Liver (tissue), 9 donors: ENCODE results near the gene ATXN1. TPM values are rescaled to one million over a fixed set of nuclear protein-coding genes. Genes with fewer than 3 reads are reported as not detected.

Source experiments
- DNase-seq: peaks from one replicate; pipeline ENCODE4 v3.0.0-alpha.2; 2017; ENCODE audit warnings: low spot score
- H3K27ac ChIP-seq, 2 donors: one replicate each; pipeline ENCODE4 v1.7.0; 2013; ENCODE audit warnings: inconsistent platforms in 2 of 2, low read length in 2 of 2, control low read depth in 1 of 2, low read depth in 1 of 2, mild to moderate bottlenecking in 1 of 2
- H3K27me3 ChIP-seq, 4 donors: one replicate each; pipeline versions ENCODE4 v1.6.1 to v1.7.0; 2013; ENCODE audit warnings: low read length in 3 of 4, inconsistent platforms in 1 of 4, mild to moderate bottlenecking in 1 of 4, moderate library complexity in 1 of 4; ENCODE audit not compliant: control insufficient read depth in 4 of 4, insufficient read depth in 4 of 4
- H3K36me3 ChIP-seq, 4 donors: one replicate each; pipeline versions ENCODE4 v1.6.1 to v1.7.0; 2013; ENCODE audit warnings: low read length in 3 of 4, mild to moderate bottlenecking in 3 of 4, low read depth in 1 of 4, moderate library complexity in 1 of 4; ENCODE audit not compliant: control insufficient read depth in 4 of 4, insufficient read depth in 3 of 4
- H3K4me1 ChIP-seq, 4 donors: one replicate each; pipeline versions ENCODE4 v1.6.1 to v1.7.0; 2013; ENCODE audit warnings: low read length in 3 of 4, mild to moderate bottlenecking in 3 of 4, moderate library complexity in 1 of 4; ENCODE audit not compliant: control insufficient read depth in 4 of 4, insufficient read depth in 4 of 4
- H3K4me3 ChIP-seq, 3 donors: one replicate each; pipeline versions ENCODE4 v1.6.1 to v1.7.0; 2013; ENCODE audit warnings: low read length in 3 of 3, control low read depth in 1 of 3, low read depth in 1 of 3, mild to moderate bottlenecking in 1 of 3
- H3K9ac ChIP-seq, 2 donors: one replicate each; pipeline ENCODE4 v1.7.0; 2013; ENCODE audit warnings: low read length in 2 of 2, mild to moderate bottlenecking in 2 of 2, moderate library complexity in 2 of 2, control low read depth in 1 of 2, low read depth in 1 of 2
- H3K9me3 ChIP-seq, 4 donors: one replicate each; pipeline versions ENCODE4 v1.6.1 to v1.7.0; 2013; ENCODE audit warnings: low read length in 3 of 4; ENCODE audit not compliant: control insufficient read depth in 4 of 4
- ATF3 ChIP-seq: IDR thresholded peaks from 2 replicates; pipeline ENCODE4 v1.6.1; 2016; ENCODE audit warnings: antibody characterized with exemption
- EGR1 ChIP-seq, 2 donors: IDR thresholded peaks; 2 replicates each; pipeline ENCODE4 v1.6.1; 2016 to 2018; ENCODE audit warnings: antibody characterized with exemption in 2 of 2, low read depth in 2 of 2
- FOXA1 ChIP-seq: IDR thresholded peaks from 2 replicates; pipeline ENCODE4 v1.6.1; 2016; ENCODE audit warnings: antibody characterized with exemption
- FOXA2 ChIP-seq: IDR thresholded peaks from 2 replicates; pipeline ENCODE4 v1.6.1; 2016; ENCODE audit warnings: antibody characterized with exemption
- GABPA ChIP-seq, 2 donors: IDR thresholded peaks in 1 of 2; conservative IDR thresholded peaks in 1 of 2; 2 replicates each; pipeline ENCODE4 v1.6.1; 2016; ENCODE audit warnings: antibody characterized with exemption in 2 of 2, mild to moderate bottlenecking in 1 of 2, moderate library complexity in 1 of 2
- HNF4A ChIP-seq, 2 donors: conservative IDR thresholded peaks; 2 replicates each; pipeline ENCODE4 v1.6.1; 2016; ENCODE audit warnings: antibody characterized with exemption in 2 of 2, mild to moderate bottlenecking in 2 of 2
- HNF4G ChIP-seq: IDR thresholded peaks from 2 replicates; pipeline ENCODE4 v1.6.1; 2016; ENCODE audit warnings: antibody characterized with exemption
- JUND ChIP-seq, 2 donors: IDR thresholded peaks; 2 replicates each; pipeline ENCODE4 v1.6.1; 2016; ENCODE audit warnings: antibody characterized with exemption in 2 of 2
- NR2F2 ChIP-seq: IDR thresholded peaks from 2 replicates; pipeline ENCODE4 v1.6.1; 2016; ENCODE audit warnings: antibody characterized with exemption
- RAD21 ChIP-seq, 2 donors: IDR thresholded peaks; 2 replicates each; pipeline ENCODE4 v1.6.1; 2016; ENCODE audit warnings: antibody characterized with exemption in 2 of 2, mild to moderate bottlenecking in 2 of 2
- REST ChIP-seq: IDR thresholded peaks from 2 replicates; pipeline ENCODE4 v1.6.1; 2016; ENCODE audit warnings: antibody characterized with exemption, mild to moderate bottlenecking
- RXRA ChIP-seq, 2 donors: IDR thresholded peaks; 2 replicates each; pipeline ENCODE4 v1.6.1; 2017 to 2018; ENCODE audit warnings: antibody characterized with exemption in 2 of 2, mild to moderate bottlenecking in 1 of 2
- SP1 ChIP-seq: IDR thresholded peaks from 2 replicates; pipeline ENCODE4 v1.6.1; 2018; ENCODE audit warnings: antibody characterized with exemption, mild to moderate bottlenecking
- TAF1 ChIP-seq: conservative IDR thresholded peaks from 2 replicates; pipeline ENCODE4 v1.6.1; 2016; ENCODE audit warnings: antibody characterized with exemption, mild to moderate bottlenecking
- YY1 ChIP-seq: IDR thresholded peaks from 2 replicates; pipeline ENCODE4 v1.6.1; 2016; ENCODE audit warnings: antibody characterized with exemption, mild to moderate bottlenecking
- WGBS: extraction: QIAGEN DNeasy Blood & Tissue Kit; methylation state at CpG from one replicate; pipeline ENCODE4 v1.1.7; 2013; 5-methylcytosine and 5-hydroxymethylcytosine counted together
- polyA plus RNA-seq, 2 donors: library from polyadenylated mRNA; stranded (reverse) in 1 of 2; unstranded in 1 of 2; fragments of 200-250 nt in 1 of 2; fragments of >200 nt in 1 of 2; fragmentation: Nextera tagmentation in 1 of 2; extraction: Ambion mirVana in 1 of 2; gene quantifications; one replicate each; pipeline versions ENCODE4 v1.2.1 to v1.2.3, GENCODE V29; 2013 to 2015
- total RNA-seq, 2 donors: library from RNA; depleted of rRNA; stranded (reverse); fragments of >200 nt; gene quantifications; one replicate each; pipeline ENCODE4 v1.2.3, GENCODE V29; 2014
- TF ChIP-seq, protein P1 (sequence below): IDR thresholded peaks from 2 replicates; pipeline ENCODE4 v1.6.1; 2016; ENCODE audit warnings: antibody characterized with exemption
- TF ChIP-seq, protein P2 (sequence below): fragments of 150-350 bp; IDR thresholded peaks from 2 replicates; pipeline ENCODE4 v1.5.1; 2017; ENCODE audit warnings: improper control_type of control experiment, low read depth, low read length; ENCODE audit not compliant: missing input control
- donor health status: healthy.
- donor health status: healthy.
- donor health status: healthy.
- donor health status: healthy.
- donor health status: healthy.

The ATXN1 gene
- total and polyA plus RNA-seq, 4 donors: 4.3 to 29.7 (median 8.2) TPM

- H3K27ac ChIP-seq: no peak overlapping the region
- WGBS: 97% methylated on average over 4 of the region's 4 CpGs
- H3K36me3 ChIP-seq: no peaks in the 10 kb centered on the region
- DNase-seq: no peak
- H3K9ac ChIP-seq: no peak overlapping the region
- H3K9me3 ChIP-seq: no peaks in the 10 kb centered on the region
- H3K27me3 ChIP-seq: no peaks in the 10 kb centered on the region
- H3K4me1 ChIP-seq: peaks cover 0 to 9% (median 0%) of the 10 kb centered on the region in 4 donors
- H3K4me3 ChIP-seq: no peak overlapping the region
- TF ChIP-seq SP1 (no peak), RAD21 (IDR thresholded peaks at IDR 0.05) (no peak), ATF3 (no peak), YY1 (no peak), FOXA1 (no peak), GABPA (IDR thresholded peaks at IDR 0.05 in 1 of 2, conservative IDR thresholded peaks at IDR 0.05 in 1 of 2) (no peak), EGR1 (IDR thresholded peaks at IDR 0.05; ENCODE audit: low read depth in 2 of 2) (no peak), HNF4A (conservative IDR thresholded peaks at IDR 0.05) (no peak), RXRA (IDR thresholded peaks at IDR 0.05) (no peak), FOXA2 (no peak), JUND (IDR thresholded peaks at IDR 0.05) (no peak), HNF4G (no peak), NR2F2 (no peak), REST (no peak), TAF1 (no peak)
- TF ChIP-seq, protein P1, sequence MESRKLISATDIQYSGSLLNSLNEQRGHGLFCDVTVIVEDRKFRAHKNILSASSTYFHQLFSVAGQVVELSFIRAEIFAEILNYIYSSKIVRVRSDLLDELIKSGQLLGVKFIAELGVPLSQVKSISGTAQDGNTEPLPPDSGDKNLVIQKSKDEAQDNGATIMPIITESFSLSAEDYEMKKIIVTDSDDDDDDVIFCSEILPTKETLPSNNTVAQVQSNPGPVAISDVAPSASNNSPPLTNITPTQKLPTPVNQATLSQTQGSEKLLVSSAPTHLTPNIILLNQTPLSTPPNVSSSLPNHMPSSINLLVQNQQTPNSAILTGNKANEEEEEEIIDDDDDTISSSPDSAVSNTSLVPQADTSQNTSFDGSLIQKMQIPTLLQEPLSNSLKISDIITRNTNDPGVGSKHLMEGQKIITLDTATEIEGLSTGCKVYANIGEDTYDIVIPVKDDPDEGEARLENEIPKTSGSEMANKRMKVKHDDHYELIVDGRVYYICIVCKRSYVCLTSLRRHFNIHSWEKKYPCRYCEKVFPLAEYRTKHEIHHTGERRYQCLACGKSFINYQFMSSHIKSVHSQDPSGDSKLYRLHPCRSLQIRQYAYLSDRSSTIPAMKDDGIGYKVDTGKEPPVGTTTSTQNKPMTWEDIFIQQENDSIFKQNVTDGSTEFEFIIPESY: no peak
- TF ChIP-seq, protein P2, sequence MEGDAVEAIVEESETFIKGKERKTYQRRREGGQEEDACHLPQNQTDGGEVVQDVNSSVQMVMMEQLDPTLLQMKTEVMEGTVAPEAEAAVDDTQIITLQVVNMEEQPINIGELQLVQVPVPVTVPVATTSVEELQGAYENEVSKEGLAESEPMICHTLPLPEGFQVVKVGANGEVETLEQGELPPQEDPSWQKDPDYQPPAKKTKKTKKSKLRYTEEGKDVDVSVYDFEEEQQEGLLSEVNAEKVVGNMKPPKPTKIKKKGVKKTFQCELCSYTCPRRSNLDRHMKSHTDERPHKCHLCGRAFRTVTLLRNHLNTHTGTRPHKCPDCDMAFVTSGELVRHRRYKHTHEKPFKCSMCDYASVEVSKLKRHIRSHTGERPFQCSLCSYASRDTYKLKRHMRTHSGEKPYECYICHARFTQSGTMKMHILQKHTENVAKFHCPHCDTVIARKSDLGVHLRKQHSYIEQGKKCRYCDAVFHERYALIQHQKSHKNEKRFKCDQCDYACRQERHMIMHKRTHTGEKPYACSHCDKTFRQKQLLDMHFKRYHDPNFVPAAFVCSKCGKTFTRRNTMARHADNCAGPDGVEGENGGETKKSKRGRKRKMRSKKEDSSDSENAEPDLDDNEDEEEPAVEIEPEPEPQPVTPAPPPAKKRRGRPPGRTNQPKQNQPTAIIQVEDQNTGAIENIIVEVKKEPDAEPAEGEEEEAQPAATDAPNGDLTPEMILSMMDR: no peak
Measured at GRCh38 chr6:16688984-16689636, 72.2 kb downstream of the ATXN1 start.
